Measurements from ENCODE around the gene ACSL5. TPM values are rescaled to one million over a fixed set of nuclear protein-coding genes. Genes with fewer than 3 reads are reported as not detected.

The ACSL5 gene
- total and polyA plus RNA-seq, 2 donors (not counting 1 experiment from before 2014, with no cell fraction given): 31.5 to 36.2 TPM

DNA sequence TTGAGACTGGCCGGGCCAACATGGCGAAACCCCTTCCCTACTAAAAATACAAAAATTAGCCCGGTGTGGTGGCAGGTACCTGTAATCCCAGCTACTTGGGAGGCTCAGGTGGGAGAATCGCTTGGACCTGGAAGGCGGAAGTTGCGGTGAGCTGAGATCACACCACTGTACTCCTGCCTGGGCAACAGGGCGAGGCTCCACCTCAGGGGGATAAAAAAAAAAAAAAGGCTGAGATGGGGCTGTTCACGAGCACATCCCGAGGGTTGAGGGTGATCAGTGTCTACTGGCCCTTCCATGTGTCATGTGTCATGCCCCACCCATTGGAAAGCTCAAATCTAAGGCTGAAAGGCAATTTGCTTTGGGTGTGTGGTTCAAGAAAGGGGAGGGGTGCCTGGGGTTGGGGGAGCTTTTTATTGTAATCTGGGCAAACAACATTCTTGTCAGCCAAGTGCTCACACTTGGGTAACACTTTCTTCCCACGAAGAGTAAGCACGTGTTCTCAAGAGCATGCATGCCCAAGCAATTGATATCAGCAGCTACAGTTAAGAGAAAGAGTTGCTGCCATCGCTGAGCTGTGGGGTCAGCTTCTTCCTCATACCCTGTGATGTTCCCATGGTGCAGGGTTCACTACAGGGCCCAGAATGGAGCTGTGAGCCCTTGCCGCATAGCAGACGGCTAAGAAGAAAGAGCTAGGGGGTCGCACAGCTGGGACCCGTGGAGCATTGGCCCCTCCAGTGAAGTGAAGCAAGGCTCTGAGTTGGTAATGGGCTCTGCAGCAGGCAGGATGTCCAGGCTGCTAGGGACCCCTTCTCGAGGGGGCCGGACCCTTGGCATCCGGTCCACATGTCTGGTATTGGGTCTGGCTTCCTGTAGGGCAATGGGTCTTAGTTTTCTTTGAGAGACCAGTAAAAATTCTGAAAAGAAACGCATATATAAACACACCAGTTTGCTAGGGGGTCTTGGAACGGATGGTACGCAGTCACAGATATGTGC lies 9.9 kb upstream of the ACSL5 start:
- H3K4me2 ChIP-seq (replicated peaks; ENCODE audit: low read depth, low read length, poor library complexity, severe bottlenecking): no peak overlapping the region
- no peaks in the 10 kb centered on the region for H3K4me1 Mint-ChIP-seq
- H3K9ac ChIP-seq (ENCODE audit: low read length): no peak overlapping the region
- H3K27ac ChIP-seq (ENCODE audit: low read length in 2 of 2): no peak overlapping the region
- H4K20me1 ChIP-seq (ENCODE audit: control insufficient read depth, insufficient read depth, low read length, poor library complexity, severe bottlenecking): no peaks in the 10 kb centered on the region
- DNase-seq (no peak), ATAC-seq (ENCODE audit: low read depth) (no peak)
- no peaks in the 10 kb centered on the region for H3K36me3 ChIP-seq (replicated peaks in 1 of 2; ENCODE audit: control extremely low read depth in 1 of 2, control insufficient read depth in 1 of 2, extremely low read depth in 1 of 2, insufficient read depth in 2 of 2, low read length in 1 of 2)
- H3K4me1 ChIP-seq (ENCODE audit: control insufficient read depth in 2 of 2, insufficient read depth in 2 of 2, low read length in 2 of 2): no peaks in the 10 kb centered on the region
- H3K9me3 Mint-ChIP-seq (ENCODE audit: insufficient read depth): no peaks in the 10 kb centered on the region
- no peaks in the 10 kb centered on the region for H3K79me2 ChIP-seq (ENCODE audit: control insufficient read depth, insufficient read depth, low read length)
- peaks cover 10% of the 10 kb centered on the region for H3K27me3 Mint-ChIP-seq
- CTCF ChIA-PET: no interaction called here
- H3K27me3 ChIP-seq (replicated peaks in 1 of 4; ENCODE audit: control extremely low read depth in 1 of 4, control insufficient read depth in 3 of 4, insufficient read depth in 4 of 4, low read length in 3 of 4): no peaks in the 10 kb centered on the region
- TF ChIP-seq, protein P1, sequence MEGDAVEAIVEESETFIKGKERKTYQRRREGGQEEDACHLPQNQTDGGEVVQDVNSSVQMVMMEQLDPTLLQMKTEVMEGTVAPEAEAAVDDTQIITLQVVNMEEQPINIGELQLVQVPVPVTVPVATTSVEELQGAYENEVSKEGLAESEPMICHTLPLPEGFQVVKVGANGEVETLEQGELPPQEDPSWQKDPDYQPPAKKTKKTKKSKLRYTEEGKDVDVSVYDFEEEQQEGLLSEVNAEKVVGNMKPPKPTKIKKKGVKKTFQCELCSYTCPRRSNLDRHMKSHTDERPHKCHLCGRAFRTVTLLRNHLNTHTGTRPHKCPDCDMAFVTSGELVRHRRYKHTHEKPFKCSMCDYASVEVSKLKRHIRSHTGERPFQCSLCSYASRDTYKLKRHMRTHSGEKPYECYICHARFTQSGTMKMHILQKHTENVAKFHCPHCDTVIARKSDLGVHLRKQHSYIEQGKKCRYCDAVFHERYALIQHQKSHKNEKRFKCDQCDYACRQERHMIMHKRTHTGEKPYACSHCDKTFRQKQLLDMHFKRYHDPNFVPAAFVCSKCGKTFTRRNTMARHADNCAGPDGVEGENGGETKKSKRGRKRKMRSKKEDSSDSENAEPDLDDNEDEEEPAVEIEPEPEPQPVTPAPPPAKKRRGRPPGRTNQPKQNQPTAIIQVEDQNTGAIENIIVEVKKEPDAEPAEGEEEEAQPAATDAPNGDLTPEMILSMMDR (IDR thresholded peaks at IDR 0.05): no peak
- TF ChIP-seq EZH2 (IDR thresholded peaks at IDR 0.05; ENCODE audit: borderline replicate concordance, insufficient read depth, low read depth, low read length, poor library complexity, severe bottlenecking): no peak
- 93% methylated on average over 17 of the region's 22 CpGs for WGBS (ENCODE audit: insufficient coverage)
- H2AFZ ChIP-seq (ENCODE audit: insufficient read depth, low read depth, low read length, poor library complexity, severe bottlenecking): no peak overlapping the region
- no peak overlapping the region for H3K4me3 ChIP-seq (ENCODE audit: control extremely low read depth in 1 of 5, extremely low read depth in 1 of 5, insufficient read depth in 1 of 5, low read depth in 2 of 5, low read length in 4 of 5)
- intact Hi-C loops (cut with micrococcal nuclease): no loop called here
- POLR2A ChIA-PET: no interaction called here
- no peak overlapping the region for H3K4me3 Mint-ChIP-seq
- no peak overlapping the region for H3K27ac Mint-ChIP-seq
- H3K9me3 ChIP-seq (ENCODE audit: control extremely low read depth in 1 of 3, control insufficient read depth in 2 of 3, insufficient read depth in 1 of 3, low read length in 2 of 3): no peaks in the 10 kb centered on the region

DNA sequence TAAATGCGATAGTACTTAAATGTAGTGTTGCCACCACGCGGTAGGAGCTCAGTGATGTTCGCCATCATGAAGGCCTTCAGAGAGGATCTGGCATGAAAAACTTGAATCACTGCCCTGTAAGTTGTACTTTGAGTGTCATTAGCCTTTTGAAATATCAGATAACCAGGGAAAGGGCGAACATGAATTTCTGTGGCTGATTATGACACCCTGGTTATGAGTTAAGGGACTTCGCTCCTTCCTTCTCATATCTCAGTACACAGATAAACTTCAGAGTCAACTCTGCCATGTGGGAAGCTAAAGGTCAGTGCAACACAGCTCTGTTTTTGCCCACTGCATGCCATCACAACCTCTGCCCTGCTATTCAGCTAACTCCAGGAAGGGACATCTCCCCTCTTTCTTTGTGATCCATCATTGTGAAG lies 8.9 kb upstream of the ACSL5 start:
- Mint-ChIP-seq H3K9me3 (ENCODE audit: insufficient read depth) (no peaks in the 10 kb centered on the region), H3K4me3 (no peak overlapping the region), H3K27ac (no peak overlapping the region), H3K4me1 (peaks cover 3% of the 10 kb centered on the region), H3K27me3 (peaks cover 10% of the 10 kb centered on the region)
- intact Hi-C loops (cut with micrococcal nuclease): no loop called here
- Histone ChIP-seq H3K4me3 (ENCODE audit: control extremely low read depth in 1 of 5, extremely low read depth in 1 of 5, insufficient read depth in 1 of 5, low read depth in 2 of 5, low read length in 4 of 5) (no peak overlapping the region), H3K9me3 (ENCODE audit: control extremely low read depth in 1 of 3, control insufficient read depth in 2 of 3, insufficient read depth in 1 of 3, low read length in 2 of 3) (no peaks in the 10 kb centered on the region), H3K4me2 (replicated peaks; ENCODE audit: low read depth, low read length, poor library complexity, severe bottlenecking) (no peak overlapping the region), H3K9ac (ENCODE audit: low read length) (no peak overlapping the region), H3K4me1 (ENCODE audit: control insufficient read depth in 2 of 2, insufficient read depth in 2 of 2, low read length in 2 of 2) (no peaks in the 10 kb centered on the region), H3K27ac (ENCODE audit: low read length in 2 of 2) (no peak overlapping the region), H3K79me2 (ENCODE audit: control insufficient read depth, insufficient read depth, low read length) (no peaks in the 10 kb centered on the region), H3K36me3 (replicated peaks in 1 of 2; ENCODE audit: control extremely low read depth in 1 of 2, control insufficient read depth in 1 of 2, extremely low read depth in 1 of 2, insufficient read depth in 2 of 2, low read length in 1 of 2) (no peaks in the 10 kb centered on the region), H4K20me1 (ENCODE audit: control insufficient read depth, insufficient read depth, low read length, poor library complexity, severe bottlenecking) (no peaks in the 10 kb centered on the region), H3K27me3 (replicated peaks in 1 of 4; ENCODE audit: control extremely low read depth in 1 of 4, control insufficient read depth in 3 of 4, insufficient read depth in 4 of 4, low read length in 3 of 4) (no peaks in the 10 kb centered on the region), H2AFZ (ENCODE audit: insufficient read depth, low read depth, low read length, poor library complexity, severe bottlenecking) (no peak overlapping the region)
- 96% methylated on average over 4 of the region's 6 CpGs for WGBS (ENCODE audit: insufficient coverage)
- no peak for DNase-seq
- ChIA-PET CTCF (no interaction called here), POLR2A (no interaction called here)
- ATAC-seq (ENCODE audit: low read depth): no peak
- TF ChIP-seq, protein P1 (IDR thresholded peaks at IDR 0.05): no peak
- no peak for TF ChIP-seq EZH2 (IDR thresholded peaks at IDR 0.05; ENCODE audit: borderline replicate concordance, insufficient read depth, low read depth, low read length, poor library complexity, severe bottlenecking)

All from B cell (primary cell).